HG02852 (cell line): ENCODE results near the gene LARGE1.

ENCODE experiments used
- ATAC-seq: cut with Tn5 transposase; IDR thresholded peaks from one replicate; pipeline ENCODE4 v1.9.1; 2021; ENCODE audit warnings: mild to moderate bottlenecking, moderate library complexity; ENCODE audit not compliant: unreplicated experiment

The LARGE1 gene

GRCh38 chr22:33605221-33605620 is 315.1 kb downstream of the LARGE1 start:
- no peak for ATAC-seq

DNA sequence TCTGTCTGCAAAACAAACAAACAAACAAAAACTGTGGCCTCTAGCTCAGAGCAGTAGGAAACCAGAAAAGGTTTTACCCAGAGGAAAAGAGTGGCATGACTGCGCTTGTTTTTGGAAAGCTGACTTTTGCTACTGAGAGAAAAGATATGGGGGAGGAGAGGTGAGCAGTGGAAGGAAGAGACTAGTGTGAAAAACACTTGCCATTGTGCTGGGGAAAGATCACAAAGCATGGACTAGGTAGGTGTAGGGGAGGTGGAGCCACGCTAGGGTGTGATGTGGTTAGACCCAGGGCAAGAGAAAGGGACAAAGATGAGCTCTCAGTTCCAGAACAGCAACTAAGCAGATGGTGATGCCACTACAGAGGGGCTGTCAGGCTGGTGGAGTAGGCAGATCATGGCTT is 319.2 kb downstream of the LARGE1 start:
- no peak for ATAC-seq

- ATAC-seq: no peak
These were observed 319.7 kb downstream of the LARGE1 start for GRCh38 chr22:33600595-33600994.

DNA sequence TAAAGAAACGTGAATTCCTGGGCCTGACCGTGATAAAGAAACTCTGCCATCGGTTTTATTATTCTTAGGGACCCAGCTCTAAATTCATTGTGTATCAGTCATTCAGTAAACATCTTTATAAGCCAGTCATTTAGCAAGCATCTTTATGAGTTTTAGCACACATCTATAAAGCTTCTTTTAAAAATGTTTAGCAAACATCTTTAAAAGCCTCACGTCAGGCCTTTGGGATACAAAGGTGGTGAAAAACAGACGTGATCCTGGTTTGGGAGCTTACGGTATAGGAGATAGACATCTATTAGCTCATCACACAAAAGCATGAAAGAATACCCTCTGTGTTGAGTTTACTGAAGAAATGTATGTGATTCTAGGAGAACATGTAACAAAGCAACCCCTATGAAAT is 320.2 kb downstream of the LARGE1 start:
- no peak for ATAC-seq

DNA sequence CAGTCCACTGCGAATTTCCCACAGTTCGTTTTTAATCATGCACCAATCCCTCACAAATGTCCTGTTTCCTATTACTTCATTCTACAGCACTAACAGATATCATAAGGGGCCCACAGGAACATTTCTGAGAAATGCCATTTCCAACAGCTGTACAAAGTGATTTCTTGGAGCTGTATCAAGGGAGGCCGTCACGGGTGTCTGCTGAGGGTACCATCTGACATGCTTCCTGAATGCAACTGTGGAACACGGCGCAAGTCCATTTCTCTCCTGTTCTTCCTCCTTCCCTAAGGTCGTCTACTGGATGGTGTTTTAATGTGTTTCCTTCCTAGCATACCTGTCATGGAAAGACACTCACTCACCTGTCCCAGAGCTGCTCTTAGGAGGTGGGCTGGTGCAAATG is 320.7 kb downstream of the LARGE1 start:
- ATAC-seq: no peak

- ATAC-seq: no peak
These were observed 321.5 kb downstream of the LARGE1 start for GRCh38 chr22:33598821-33599220.

- ATAC-seq: no peak
These were observed 322.8 kb downstream of the LARGE1 start for GRCh38 chr22:33597274-33597985.

DNA sequence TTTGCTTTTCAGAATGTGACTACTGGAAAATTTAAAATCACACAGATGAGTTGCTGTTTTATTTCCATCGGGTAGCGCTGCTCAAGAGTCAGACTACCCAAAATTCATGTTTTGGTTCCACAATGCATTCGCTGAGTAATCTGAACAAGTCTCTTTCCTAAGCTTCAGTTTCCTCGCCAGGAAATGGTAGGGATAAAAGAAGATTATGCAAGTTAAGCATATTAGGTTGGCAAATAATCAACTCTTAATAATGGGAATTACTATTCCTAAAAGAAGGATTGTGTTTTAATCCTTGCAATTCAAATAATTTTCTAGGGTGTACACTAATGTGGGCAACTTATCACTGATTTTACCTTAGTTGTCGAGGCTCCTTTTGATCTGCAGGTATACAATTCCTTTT is 326.5 kb downstream of the LARGE1 start:
- ATAC-seq: no peak

GRCh38 chr22:33591946-33592345 is 328.3 kb downstream of the LARGE1 start:
- no peak for ATAC-seq

GRCh38 chr22:33589297-33589696 is 331.0 kb downstream of the LARGE1 start:
- ATAC-seq: no peak

GRCh38 chr22:33588860-33589259 is 331.4 kb downstream of the LARGE1 start:
- ATAC-seq: no peak

DNA sequence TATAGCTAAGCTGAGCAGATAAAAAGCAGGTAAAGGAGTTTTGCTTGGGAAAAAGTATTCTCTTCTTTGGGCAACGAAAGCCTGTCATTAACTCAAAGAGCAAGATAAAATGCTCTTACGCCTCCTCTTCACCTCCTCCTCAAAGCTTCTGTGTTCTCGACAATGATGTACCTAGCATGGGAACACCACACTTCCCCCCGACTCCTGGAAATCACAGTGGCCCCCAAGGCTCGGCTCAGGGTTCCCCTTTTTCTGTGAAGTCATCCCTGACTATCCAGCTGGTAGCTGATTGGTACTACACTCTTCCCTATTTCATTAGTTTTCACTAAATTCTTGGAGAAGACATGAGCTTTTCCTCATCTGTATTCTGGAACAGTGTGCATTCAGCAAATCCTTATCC is 336.1 kb downstream of the LARGE1 start:
- ATAC-seq: no peak

- no peak for ATAC-seq
These were observed 337.4 kb downstream of the LARGE1 start for GRCh38 chr22:33582822-33583400.

DNA sequence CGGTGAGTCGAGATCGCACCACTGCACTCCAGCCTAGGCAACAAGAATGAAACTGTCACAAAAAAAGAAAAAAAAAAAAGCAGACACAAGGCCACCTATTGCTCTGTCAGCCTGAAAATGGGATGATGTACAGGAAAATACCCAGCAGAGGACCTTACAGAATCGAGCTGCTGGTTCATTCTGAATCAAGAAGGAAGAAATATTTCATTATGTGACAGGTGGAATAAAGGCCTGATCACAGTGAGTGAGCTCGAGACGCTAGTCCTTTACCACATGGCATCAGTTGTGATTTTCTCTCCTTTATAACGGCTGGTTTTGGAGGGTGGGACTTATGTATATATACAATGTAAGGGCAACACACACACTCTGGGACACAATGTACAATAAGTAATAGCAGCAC is 340.0 kb downstream of the LARGE1 start:
- ATAC-seq: no peak

DNA sequence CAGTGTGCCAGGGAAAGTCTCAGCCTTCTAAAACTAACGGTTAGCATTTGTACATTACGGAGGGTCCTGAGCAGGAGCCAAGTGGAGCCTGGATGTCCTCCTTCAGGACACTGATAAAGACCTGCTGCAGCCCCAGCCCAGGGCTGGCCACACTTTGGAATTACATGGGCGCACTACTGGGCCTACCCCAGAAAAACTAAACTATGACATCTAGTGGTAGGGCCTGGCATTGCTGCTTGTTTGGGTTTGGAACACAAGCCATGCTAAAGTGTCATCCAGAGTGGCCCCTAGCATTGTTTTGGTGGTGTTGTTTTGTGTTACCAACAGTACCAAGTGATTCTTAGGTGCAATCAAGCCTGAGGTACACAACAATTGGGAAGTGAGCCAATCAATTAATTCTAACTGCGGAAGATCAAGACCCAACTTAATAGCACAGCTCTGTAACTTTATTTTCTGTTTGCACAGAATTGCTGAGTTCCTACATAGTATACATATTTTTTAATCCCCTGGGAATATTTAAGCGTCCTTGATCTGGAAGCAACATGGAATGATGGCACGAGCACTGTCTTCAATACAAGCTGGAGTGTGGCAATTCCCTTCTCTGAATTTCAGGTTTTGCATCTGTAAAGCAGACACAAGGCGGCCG is 340.7 kb downstream of the LARGE1 start:
- no peak for ATAC-seq

GRCh38 chr22:33578752-33579151 is 341.5 kb downstream of the LARGE1 start:
- no peak for ATAC-seq

GRCh38 chr22:33577862-33578411 is 342.3 kb downstream of the LARGE1 start:
- no peak for ATAC-seq

GRCh38 chr22:33576205-33576604 is 344.1 kb downstream of the LARGE1 start:
- ATAC-seq: no peak

- no peak for ATAC-seq
These were observed 344.5 kb downstream of the LARGE1 start for GRCh38 chr22:33575771-33576170.

- no peak for ATAC-seq
These were observed 345.2 kb downstream of the LARGE1 start for GRCh38 chr22:33575041-33575440.

DNA sequence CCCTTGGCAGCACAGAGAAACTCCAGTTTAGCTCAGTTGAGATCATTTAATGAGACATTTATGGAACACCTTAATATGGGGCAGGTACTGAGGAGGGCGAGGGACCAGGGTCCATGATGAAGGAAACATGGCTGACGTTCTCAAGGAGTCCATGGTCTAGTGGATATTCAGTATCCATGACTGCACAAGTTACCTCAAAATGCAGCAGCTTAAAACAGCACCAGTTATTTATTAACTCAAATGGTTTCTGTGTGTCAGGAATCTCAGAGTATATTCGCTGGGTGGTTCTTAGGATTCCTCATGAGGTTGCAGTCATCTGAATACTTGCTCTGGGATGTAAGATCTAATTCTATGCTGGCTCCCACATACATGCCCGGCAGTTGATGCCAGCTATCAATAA is 346.8 kb downstream of the LARGE1 start:
- no peak for ATAC-seq

DNA sequence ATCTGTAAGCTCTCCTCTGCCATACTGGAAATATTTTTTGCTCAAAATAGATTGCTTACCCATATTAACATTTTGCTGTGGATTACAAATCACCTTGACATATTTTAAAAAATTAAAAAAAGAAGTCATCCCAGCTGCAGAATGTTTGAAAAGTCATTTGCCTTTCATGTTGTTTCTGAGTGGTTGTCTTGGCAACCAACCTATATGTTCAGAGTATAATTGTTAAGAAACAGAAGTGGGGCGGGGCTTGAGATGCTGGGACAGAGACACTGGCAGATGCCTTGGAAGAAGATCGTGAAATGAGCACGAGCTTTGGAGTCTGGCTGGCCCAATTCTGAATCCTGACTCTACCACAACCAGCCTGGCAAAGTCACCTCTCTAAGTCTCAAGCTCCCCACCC is 348.2 kb downstream of the LARGE1 start:
- no peak for ATAC-seq
